OCI-LY1 (cell line): ENCODE data around the gene SLC38A8.

Source experiments
- CTCF ChIP-seq: fragments of 200-600 bp; sonication (generic), shearing (Covaris generic); IDR thresholded peaks from 2 replicates; pipeline ENCODE4 v1.5.1; 2017; ENCODE audit warnings: mild to moderate bottlenecking, antibody characterized with exemption, low read length, moderate library complexity, mixed read lengths
- EZH2 ChIP-seq: fragments of 200-600 bp; sonication (generic), shearing (Covaris generic); IDR thresholded peaks from 2 replicates; pipeline ENCODE4 v1.8.0; 2017; ENCODE audit warnings: borderline replicate concordance, mixed run types, mild to moderate bottlenecking, antibody characterized with exemption, low read length, moderate library complexity, mixed read lengths

DNA sequence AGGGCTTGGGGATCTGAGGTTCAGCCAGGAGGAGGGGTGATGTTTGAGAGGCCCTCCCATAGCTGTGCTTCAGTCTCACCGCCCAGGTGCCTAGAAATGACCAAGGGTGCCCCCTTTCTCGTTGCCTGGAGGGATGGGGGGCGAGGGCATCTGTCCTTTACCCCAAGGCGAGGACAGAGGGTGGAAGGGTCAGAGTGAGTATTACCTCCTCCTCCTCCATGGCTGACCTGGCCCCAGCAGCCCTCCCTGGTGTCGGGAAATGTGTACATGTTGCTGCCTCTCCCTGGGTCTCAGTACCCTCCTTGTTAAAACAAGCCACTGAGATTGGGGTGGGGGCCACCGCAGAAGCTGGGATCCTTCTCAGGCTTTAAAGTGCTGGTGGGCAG is 72.2 kb downstream of the SLC38A8 start:
- TF ChIP-seq CTCF (no peak), EZH2 (no peak)
